ENCODE measurements around the gene MPND.
A peak's percentile ranks its signal among the peaks of the same experiment; 100 is the strongest.
"Not testable (repeated sequence)": the region's sequence is repeated elsewhere in the genome, so short reads cannot be mapped to it uniquely, and the experiment has no call there.

MPND gene

GRCh38 chr19:4320419-4320818 is 22.9 kb upstream of the MPND start:
- no peak for DNase-seq (ENCODE audit: low spot score)

- DNase-seq (ENCODE audit: low spot score): no peak
These were observed 20.3 kb upstream of the MPND start for GRCh38 chr19:4322942-4323665.

GRCh38 chr19:4323692-4324091 is 19.7 kb upstream of the MPND start:
- DNase-seq (ENCODE audit: low spot score): no peak

- no peak for DNase-seq (ENCODE audit: low spot score)
These were observed 19.1 kb upstream of the MPND start for GRCh38 chr19:4324228-4324627.

- no peak for DNase-seq (ENCODE audit: low spot score)
These were observed 17.0 kb upstream of the MPND start for GRCh38 chr19:4326215-4326836.

- no peak for DNase-seq (ENCODE audit: low spot score)
These were observed 16.5 kb upstream of the MPND start for GRCh38 chr19:4326837-4327251.

GRCh38 chr19:4327252-4327876 is 16.0 kb upstream of the MPND start:
- DNase-seq (ENCODE audit: low spot score): peak; percentile 43

- no peak for DNase-seq (ENCODE audit: low spot score)
These were observed 15.5 kb upstream of the MPND start for GRCh38 chr19:4327877-4328242.

GRCh38 chr19:4328243-4328990 is 14.9 kb upstream of the MPND start:
- DNase-seq (ENCODE audit: low spot score): peak; percentile 98

GRCh38 chr19:4328991-4329681 is 14.2 kb upstream of the MPND start:
- not testable (repeated sequence) for DNase-seq (ENCODE audit: low spot score)

- DNase-seq (ENCODE audit: low spot score): no peak
These were observed 13.5 kb upstream of the MPND start for GRCh38 chr19:4329858-4330257.

- DNase-seq (ENCODE audit: low spot score): no peak
These were observed 8.3 kb upstream of the MPND start for GRCh38 chr19:4334929-4335570.

GRCh38 chr19:4337906-4338440 is 5.4 kb upstream of the MPND start:
- DNase-seq (ENCODE audit: low spot score): no peak

- DNase-seq (ENCODE audit: low spot score): no peak
These were observed 4.7 kb upstream of the MPND start, which contains the start of gene STAP2 for GRCh38 chr19:4338441-4339355. Gene STAP2 (minus strand): TSS chr19:4338827. CDS start chr19:4338753, 74 bp downstream.

GRCh38 chr19:4342314-4342614 is 1.1 kb upstream of the MPND start:
- no peak for DNase-seq (ENCODE audit: low spot score)

GRCh38 chr19:4342615-4343369 is 570 bp upstream of the MPND start:
- DNase-seq (ENCODE audit: low spot score): peak; percentile 99

GRCh38 chr19:4345342-4346019 is 2.1 kb downstream of the MPND start:
- DNase-seq (ENCODE audit: low spot score): no peak

- no peak for DNase-seq (ENCODE audit: low spot score)
These were observed 2.6 kb downstream of the MPND start for GRCh38 chr19:4346020-4346383.

- no peak for DNase-seq (ENCODE audit: low spot score)
These were observed 4.2 kb downstream of the MPND start for GRCh38 chr19:4347521-4347920.

All from AG08395 (cell line).